ENCODE data around the gene AACS.

Gene AACS

GRCh38 chr12:125159702-125160101 lies 94.5 kb downstream of the AACS start:
- H3K9ac ChIP-seq (ENCODE audit: low read length): no peak overlapping the region
- DNase-seq (ENCODE audit: low read depth): no peak
- H3K4me3 ChIP-seq (ENCODE audit: low read length): no peak overlapping the region
- H3K4me1 ChIP-seq (ENCODE audit: control insufficient read depth, insufficient read depth, low read length): no peaks in the 10 kb centered on the region
- peaks cover 18% of the 10 kb centered on the region for H3K27me3 ChIP-seq (replicated peaks; ENCODE audit: control insufficient read depth, insufficient read depth, low read length)
- peaks cover 14% of the 10 kb centered on the region for H3K9me3 ChIP-seq (ENCODE audit: control insufficient read depth, low read length)
- no peaks in the 10 kb centered on the region for H3K36me3 ChIP-seq (ENCODE audit: control insufficient read depth, insufficient read depth, low read length, severe bottlenecking)

GRCh38 chr12:125160281-125160955 lies 95.2 kb downstream of the AACS start:
- peaks cover 18% of the 10 kb centered on the region for H3K27me3 ChIP-seq (replicated peaks; ENCODE audit: control insufficient read depth, insufficient read depth, low read length)
- H3K4me3 ChIP-seq (ENCODE audit: low read length): no peak overlapping the region
- no peak overlapping the region for H3K9ac ChIP-seq (ENCODE audit: low read length)
- peaks cover 7% of the 10 kb centered on the region for H3K9me3 ChIP-seq (ENCODE audit: control insufficient read depth, low read length)
- no peaks in the 10 kb centered on the region for H3K36me3 ChIP-seq (ENCODE audit: control insufficient read depth, insufficient read depth, low read length, severe bottlenecking)
- DNase-seq (ENCODE audit: low read depth): no peak
- no peaks in the 10 kb centered on the region for H3K4me1 ChIP-seq (ENCODE audit: control insufficient read depth, insufficient read depth, low read length)

GRCh38 chr12:125161712-125162022 lies 96.4 kb downstream of the AACS start:
- Histone ChIP-seq H3K4me3 (ENCODE audit: low read length) (no peak overlapping the region), H3K36me3 (ENCODE audit: control insufficient read depth, insufficient read depth, low read length, severe bottlenecking) (no peaks in the 10 kb centered on the region), H3K9ac (ENCODE audit: low read length) (no peak overlapping the region), H3K27me3 (replicated peaks; ENCODE audit: control insufficient read depth, insufficient read depth, low read length) (peaks cover 13% of the 10 kb centered on the region), H3K9me3 (ENCODE audit: control insufficient read depth, low read length) (peaks cover 7% of the 10 kb centered on the region), H3K4me1 (ENCODE audit: control insufficient read depth, insufficient read depth, low read length) (no peaks in the 10 kb centered on the region)
- DNase-seq (ENCODE audit: low read depth): no peak

GRCh38 chr12:125162489-125163028 lies 97.3 kb downstream of the AACS start:
- no peak for DNase-seq (ENCODE audit: low read depth)
- no peaks in the 10 kb centered on the region for H3K4me1 ChIP-seq (ENCODE audit: control insufficient read depth, insufficient read depth, low read length)

GRCh38 chr12:125163148-125163547 lies 97.9 kb downstream of the AACS start:
- no peak overlapping the region for H3K4me3 ChIP-seq (ENCODE audit: low read length)
- peaks cover 3% of the 10 kb centered on the region for H3K9me3 ChIP-seq (ENCODE audit: control insufficient read depth, low read length)
- no peaks in the 10 kb centered on the region for H3K4me1 ChIP-seq (ENCODE audit: control insufficient read depth, insufficient read depth, low read length)
- H3K36me3 ChIP-seq (ENCODE audit: control insufficient read depth, insufficient read depth, low read length, severe bottlenecking): no peaks in the 10 kb centered on the region
- H3K27me3 ChIP-seq (replicated peaks; ENCODE audit: control insufficient read depth, insufficient read depth, low read length): peaks cover 19% of the 10 kb centered on the region
- no peak for DNase-seq (ENCODE audit: low read depth)
- H3K9ac ChIP-seq (ENCODE audit: low read length): no peak overlapping the region

More at GRCh38 chr12:125162489-125163028, 97.3 kb downstream of the AACS start:
- H3K9me3 ChIP-seq (ENCODE audit: control insufficient read depth, low read length): peaks cover 3% of the 10 kb centered on the region
- no peak overlapping the region for H3K4me3 ChIP-seq (ENCODE audit: low read length)
- no peaks in the 10 kb centered on the region for H3K36me3 ChIP-seq (ENCODE audit: control insufficient read depth, insufficient read depth, low read length, severe bottlenecking)
- H3K9ac ChIP-seq (ENCODE audit: low read length): no peak overlapping the region
- H3K27me3 ChIP-seq (replicated peaks; ENCODE audit: control insufficient read depth, insufficient read depth, low read length): peaks cover 15% of the 10 kb centered on the region

- no peaks in the 10 kb centered on the region for H3K4me1 ChIP-seq (ENCODE audit: control insufficient read depth, insufficient read depth, low read length)
- no peak for DNase-seq (ENCODE audit: low read depth)
- H3K27me3 ChIP-seq (replicated peaks; ENCODE audit: control insufficient read depth, insufficient read depth, low read length): peaks cover 24% of the 10 kb centered on the region
Measured at GRCh38 chr12:125164541-125164940, 99.3 kb downstream of the AACS start.

GRCh38 chr12:125166041-125166440 lies 100.8 kb downstream of the AACS start:
- H3K36me3 ChIP-seq (ENCODE audit: control insufficient read depth, insufficient read depth, low read length, severe bottlenecking): no peaks in the 10 kb centered on the region
- peaks cover 11% of the 10 kb centered on the region for H3K9me3 ChIP-seq (ENCODE audit: control insufficient read depth, low read length)
- no peaks in the 10 kb centered on the region for H3K4me1 ChIP-seq (ENCODE audit: control insufficient read depth, insufficient read depth, low read length)
- DNase-seq (ENCODE audit: low read depth): no peak
- H3K9ac ChIP-seq (ENCODE audit: low read length): no peak overlapping the region
- H3K4me3 ChIP-seq (ENCODE audit: low read length): no peak overlapping the region
- peaks cover 32% of the 10 kb centered on the region for H3K27me3 ChIP-seq (replicated peaks; ENCODE audit: control insufficient read depth, insufficient read depth, low read length)

More at GRCh38 chr12:125164541-125164940, 99.3 kb downstream of the AACS start:
- peaks cover 9% of the 10 kb centered on the region for H3K9me3 ChIP-seq (ENCODE audit: control insufficient read depth, low read length)
- H3K4me3 ChIP-seq (ENCODE audit: low read length): no peak overlapping the region
- H3K9ac ChIP-seq (ENCODE audit: low read length): no peak overlapping the region
- no peaks in the 10 kb centered on the region for H3K36me3 ChIP-seq (ENCODE audit: control insufficient read depth, insufficient read depth, low read length, severe bottlenecking)

- Histone ChIP-seq H3K27me3 (replicated peaks; ENCODE audit: control insufficient read depth, insufficient read depth, low read length) (peaks cover 43% of the 10 kb centered on the region), H3K4me3 (ENCODE audit: low read length) (no peak overlapping the region), H3K36me3 (ENCODE audit: control insufficient read depth, insufficient read depth, low read length, severe bottlenecking) (no peaks in the 10 kb centered on the region), H3K4me1 (ENCODE audit: control insufficient read depth, insufficient read depth, low read length) (no peaks in the 10 kb centered on the region), H3K9ac (ENCODE audit: low read length) (no peak overlapping the region), H3K9me3 (ENCODE audit: control insufficient read depth, low read length) (peaks cover 19% of the 10 kb centered on the region)
- no peak for DNase-seq (ENCODE audit: low read depth)
Measured at GRCh38 chr12:125167658-125168057, 102.4 kb downstream of the AACS start.

GRCh38 chr12:125169451-125169850 lies 104.2 kb downstream of the AACS start:
- Histone ChIP-seq H3K36me3 (ENCODE audit: control insufficient read depth, insufficient read depth, low read length, severe bottlenecking) (no peaks in the 10 kb centered on the region), H3K9me3 (ENCODE audit: control insufficient read depth, low read length) (peaks cover 19% of the 10 kb centered on the region), H3K27me3 (replicated peaks; ENCODE audit: control insufficient read depth, insufficient read depth, low read length) (peaks cover 55% of the 10 kb centered on the region), H3K9ac (ENCODE audit: low read length) (no peak overlapping the region), H3K4me1 (ENCODE audit: control insufficient read depth, insufficient read depth, low read length) (no peaks in the 10 kb centered on the region), H3K4me3 (ENCODE audit: low read length) (no peak overlapping the region)
- no peak for DNase-seq (ENCODE audit: low read depth)

GRCh38 chr12:125169870-125170269 lies 104.6 kb downstream of the AACS start:
- DNase-seq (ENCODE audit: low read depth): no peak
- Histone ChIP-seq H3K9me3 (ENCODE audit: control insufficient read depth, low read length) (peaks cover 19% of the 10 kb centered on the region), H3K4me1 (ENCODE audit: control insufficient read depth, insufficient read depth, low read length) (no peaks in the 10 kb centered on the region), H3K4me3 (ENCODE audit: low read length) (no peak overlapping the region), H3K27me3 (replicated peaks; ENCODE audit: control insufficient read depth, insufficient read depth, low read length) (peaks cover 57% of the 10 kb centered on the region), H3K36me3 (ENCODE audit: control insufficient read depth, insufficient read depth, low read length, severe bottlenecking) (no peaks in the 10 kb centered on the region), H3K9ac (ENCODE audit: low read length) (no peak overlapping the region)

GRCh38 chr12:125171267-125171666 lies 106.0 kb downstream of the AACS start:
- Histone ChIP-seq H3K9me3 (ENCODE audit: control insufficient read depth, low read length) (peaks cover 28% of the 10 kb centered on the region), H3K4me1 (ENCODE audit: control insufficient read depth, insufficient read depth, low read length) (no peaks in the 10 kb centered on the region), H3K9ac (ENCODE audit: low read length) (no peak overlapping the region), H3K36me3 (ENCODE audit: control insufficient read depth, insufficient read depth, low read length, severe bottlenecking) (no peaks in the 10 kb centered on the region), H3K27me3 (replicated peaks; ENCODE audit: control insufficient read depth, insufficient read depth, low read length) (peaks cover 66% of the 10 kb centered on the region), H3K4me3 (ENCODE audit: low read length) (no peak overlapping the region)
- no peak for DNase-seq (ENCODE audit: low read depth)
